GM12873 (cell line): ENCODE results near the gene PACRG.

Experiments used
- CTCF ChIP-seq: IDR thresholded peaks from 2 replicates; pipeline ENCODE4 v1.5.1; 2012; ENCODE audit warnings: low read depth, mild to moderate bottlenecking, moderate library complexity, low read length, control low read depth; ENCODE audit not compliant: insufficient read depth; ENCODE audit errors: missing control alignments

PACRG gene

GRCh38 chr6:163259689-163260088 is 531.9 kb downstream of the PACRG start:
- no peak for TF ChIP-seq CTCF

- TF ChIP-seq CTCF: no peak
Observed at GRCh38 chr6:163260111-163260895, 532.5 kb downstream of the PACRG start.

GRCh38 chr6:163260911-163261310 is 533.1 kb downstream of the PACRG start:
- no peak for TF ChIP-seq CTCF

GRCh38 chr6:163261361-163261760 is 533.6 kb downstream of the PACRG start:
- no peak for TF ChIP-seq CTCF

- TF ChIP-seq CTCF: no peak
Observed at GRCh38 chr6:163262080-163262479, 534.3 kb downstream of the PACRG start.

- no peak for TF ChIP-seq CTCF
Observed at GRCh38 chr6:163263196-163263595, 535.4 kb downstream of the PACRG start.

GRCh38 chr6:163263998-163264661 is 536.4 kb downstream of the PACRG start:
- TF ChIP-seq CTCF: no peak
